ENCODE data around the gene SSTR3. TPM values are rescaled to one million over a fixed set of nuclear protein-coding genes. Genes with fewer than 3 reads are reported as not detected.

SSTR3 gene
- total RNA-seq, 1 donor from 2014 or later: 0.69 TPM

- Mint-ChIP-seq H3K36me3 (peaks cover 2% of the 10 kb centered on the region), H3K4me3 (no peak overlapping the region), H3K4me1 (no peaks in the 10 kb centered on the region)
Measured at GRCh38 chr22:37155971-37156370, 56.3 kb downstream of the SSTR3 start.

DNA sequence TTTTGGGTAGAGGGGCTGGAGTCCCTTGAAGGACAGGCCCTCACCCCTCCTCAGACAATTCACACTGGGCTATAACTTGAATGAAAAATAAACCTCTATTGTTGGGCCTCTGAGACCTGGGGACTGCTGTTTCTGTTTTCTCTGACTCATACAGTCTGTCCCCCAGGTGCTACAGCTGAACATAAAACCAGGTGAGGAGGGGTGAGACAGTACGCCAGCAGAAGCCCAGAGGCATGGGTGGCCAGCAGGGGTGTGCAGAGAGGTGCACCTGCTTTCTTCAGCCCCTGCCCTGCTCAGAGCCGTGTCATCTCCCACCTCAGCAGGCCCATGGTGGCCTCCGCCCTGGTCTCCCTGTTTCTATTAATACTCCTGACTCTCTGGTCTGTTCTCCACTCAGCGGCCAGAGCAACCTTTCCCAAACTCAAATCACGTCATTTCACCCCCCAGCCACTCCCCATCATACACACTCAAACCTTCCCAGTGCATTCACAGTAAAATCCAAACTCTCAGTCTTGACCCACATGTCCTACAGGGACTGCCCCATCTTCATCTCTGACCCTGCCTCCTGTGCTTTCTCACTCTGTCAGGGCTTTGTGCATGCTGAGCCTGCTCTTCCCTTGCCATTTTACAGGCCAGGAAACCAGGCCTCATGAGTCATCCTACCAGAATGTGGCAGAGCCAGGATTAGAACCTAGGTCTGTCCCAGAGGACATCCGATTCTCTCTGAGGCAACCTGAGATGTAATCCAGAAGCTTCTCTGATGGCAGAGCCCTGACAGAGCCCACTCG lies 57.2 kb downstream of the SSTR3 start:
- peaks cover 14% of the 10 kb centered on the region for H3K27me3 Mint-ChIP-seq (ENCODE audit: low read depth)
- TF ChIP-seq CTCF (IDR thresholded peaks at IDR 0.05; ENCODE audit: unreplicated experiment): no peak
- H3K4me3 Mint-ChIP-seq: no peak overlapping the region
- H3K36me3 Mint-ChIP-seq: peaks cover 2% of the 10 kb centered on the region
- H3K9me3 Mint-ChIP-seq: peaks cover 18% of the 10 kb centered on the region
- DNase-seq (ENCODE audit: low spot score in 2 of 2, unreplicated experiment in 2 of 2): no peak
- H3K4me1 Mint-ChIP-seq: no peaks in the 10 kb centered on the region
- no peak overlapping the region for H3K27ac Mint-ChIP-seq

More at GRCh38 chr22:37155971-37156370, 56.3 kb downstream of the SSTR3 start:
- no peak for DNase-seq (ENCODE audit: low spot score in 2 of 2, unreplicated experiment in 2 of 2)
- TF ChIP-seq CTCF (IDR thresholded peaks at IDR 0.05; ENCODE audit: unreplicated experiment): no peak
- peaks cover 14% of the 10 kb centered on the region for H3K27me3 Mint-ChIP-seq (ENCODE audit: low read depth)
- H3K9me3 Mint-ChIP-seq: peaks cover 13% of the 10 kb centered on the region
- no peak overlapping the region for H3K27ac Mint-ChIP-seq

Other genes with a start within 250 kb of the SSTR3 start
- gene TST, start 193.0 kb downstream of the SSTR3 start, total RNA-seq: 21.3 to 22.6 TPM (median 21.4 TPM) in 3 replicates
- 55.8 to 61.5 TPM (median 60.8 TPM) in 3 replicates for gene MPST, start 192.7 kb downstream of the SSTR3 start, total RNA-seq
- 34.9 to 42.2 TPM (median 41.0 TPM) in 3 replicates for gene KCTD17, start 160.7 kb downstream of the SSTR3 start, total RNA-seq
- 0.18 to 0.47 TPM in 2 of 3 replicates, not detected in the other for gene TMPRSS6, start 102.8 kb downstream of the SSTR3 start, total RNA-seq
- gene IL2RB, start 62.6 kb downstream of the SSTR3 start, total RNA-seq: 1.6 to 2.1 TPM (median 1.7 TPM) in 3 replicates
- gene C1QTNF6, start 24.2 kb downstream of the SSTR3 start, total RNA-seq: 51.8 to 58.3 TPM (median 54.1 TPM) in 3 replicates
- 6.3 to 6.5 TPM (median 6.4 TPM) in 3 replicates for gene RAC2, start 31.8 kb upstream of the SSTR3 start, total RNA-seq
- gene CYTH4, start 70.0 kb upstream of the SSTR3 start, total RNA-seq: 0.11 TPM in 1 of 3 replicates, not detected in the others
- gene ELFN2, start 215.0 kb upstream of the SSTR3 start, total RNA-seq: 4.1 to 4.2 TPM (median 4.1 TPM) in 3 replicates